H1 (cell line): Measurements from ENCODE around the gene TMEM244. TPM values are rescaled to one million over a fixed set of nuclear protein-coding genes. Genes with fewer than 3 reads are reported as not detected.

Source experiments
- ASH2L ChIP-seq: fragments of 200-600, 300-600 bp; sonication (generic); IDR thresholded peaks from one replicate; pipeline ENCODE4 v1.7.1; 2017; ENCODE audit warnings: low read length
- CHD7 ChIP-seq: fragments of 300-600 bp; sonication (generic); IDR thresholded peaks from 2 replicates; pipeline ENCODE4 v1.7.1; 2012; ENCODE audit warnings: low read length, moderate library complexity, mild to moderate bottlenecking, inconsistent platforms; ENCODE audit not compliant: insufficient replicate concordance
- EGR1 ChIP-seq: IDR thresholded peaks from 2 replicates; pipeline ENCODE4 v1.6.1; 2011; ENCODE audit warnings: low read depth, low read length, borderline replicate concordance
- EZH2 ChIP-seq: fragments of 200-600 bp; sonication (generic); IDR thresholded peaks from 2 replicates; pipeline ENCODE4 v1.7.1; 2012; ENCODE audit warnings: low read depth, mild to moderate bottlenecking, moderate library complexity, low read length, inconsistent platforms; ENCODE audit not compliant: severe bottlenecking
- GTF2F1 ChIP-seq: IDR thresholded peaks from 2 replicates; pipeline ENCODE4 v1.6.1; 2012; ENCODE audit warnings: low read depth, low read length, improper control_type of control experiment, borderline replicate concordance
- HDAC2 ChIP-seq, 2 experiments: fragments of 300-600 bp in 1 of 2; sonication (generic) in 1 of 2; IDR thresholded peaks; 2 replicates each; pipeline ENCODE4 v1.6.1; 2011 to 2012; ENCODE audit warnings: low read depth in 2 of 2, low read length in 2 of 2, mild to moderate bottlenecking in 2 of 2, moderate library complexity in 2 of 2, borderline replicate concordance in 1 of 2, inconsistent platforms in 1 of 2
- POLR2A ChIP-seq, 2 experiments: IDR thresholded peaks; 1 replicate in 1 of 2; 2 replicates in 1 of 2; pipeline ENCODE4 v1.6.1; 2011; ENCODE audit warnings: low read depth in 2 of 2, low read length in 2 of 2, mild to moderate bottlenecking in 2 of 2; ENCODE audit errors: control extremely low read depth in 1 of 2
- POU5F1 ChIP-seq: IDR thresholded peaks from 2 replicates; pipeline ENCODE4 v1.6.1; 2011; ENCODE audit warnings: low read depth, mild to moderate bottlenecking, low read length, moderate library complexity
- RXRA ChIP-seq: IDR thresholded peaks from 2 replicates; pipeline ENCODE4 v1.6.1; 2011; ENCODE audit warnings: low read depth, mild to moderate bottlenecking, low read length, moderate library complexity; ENCODE audit not compliant: insufficient read depth
- SIX5 ChIP-seq: IDR thresholded peaks from 2 replicates; pipeline ENCODE4 v1.6.1; 2011; ENCODE audit warnings: mild to moderate bottlenecking, low read depth, low read length
- TBP ChIP-seq: IDR thresholded peaks from 2 replicates; pipeline ENCODE4 v1.6.1; 2011; ENCODE audit warnings: low read depth, low read length, improper control_type of control experiment
- TEAD4 ChIP-seq: IDR thresholded peaks from 2 replicates; pipeline ENCODE4 v1.6.1; 2012; ENCODE audit warnings: low read depth, low read length, inconsistent platforms, mixed read lengths
- ZNF274 ChIP-seq: IDR thresholded peaks from 2 replicates; pipeline ENCODE4 v1.7.0; 2012; ENCODE audit warnings: low read length, borderline replicate concordance; ENCODE audit errors: extremely low read depth
- polyA plus RNA-seq, 7 experiments: library from polyadenylated mRNA; depleted of rRNA in 3 of 7; stranded (reverse) in 5 of 7; unstranded in 2 of 7; fragments of >200 nt in 5 of 7; fragments of 200-250 nt in 2 of 7; gene quantifications; 1 replicate in 5 of 7; 2 replicates in 1 of 7; 4 replicates in 1 of 7; pipeline versions ENCODE4 v1.2.1 to v1.2.3, GENCODE V29; 2011 to 2013; ENCODE audit warnings: missing spikeins in 2 of 7, mixed read lengths in 2 of 7
- total RNA-seq: library from RNA; stranded (reverse); fragmentation: NEBNext Ultra II Directional; extraction: Animal tissue kit (Norgen Biotek cat#: 25700); gene quantifications from 2 replicates; pipeline ENCODE4 v1.2.1, GENCODE V29; 2021

TMEM244 gene
- total and polyA plus RNA-seq, 2 of the 8 experiments (the other 6 are each of a cell fraction or from before 2014, with no cell fraction given): not detected

DNA sequence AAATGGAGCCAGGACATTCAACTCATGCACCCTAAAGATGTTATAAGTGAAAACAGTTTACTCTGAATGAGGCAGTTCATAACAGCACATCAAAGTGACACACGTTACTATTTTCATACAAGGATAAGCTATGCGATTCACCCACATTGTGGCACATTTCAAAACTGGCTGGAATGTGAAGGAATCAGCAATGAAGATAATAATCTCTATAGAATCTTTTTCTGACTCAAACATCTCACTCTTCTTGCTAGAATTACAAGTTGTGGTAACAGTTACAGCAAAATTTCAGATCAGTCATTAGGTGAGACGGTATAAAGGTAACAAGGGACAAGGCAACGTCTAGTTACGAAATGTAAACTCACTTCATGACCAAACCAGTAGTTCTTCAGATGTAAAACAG is 17.5 kb downstream of the TMEM244 start (continued):
- TF ChIP-seq CHD7 (no peak), TEAD4 (no peak), POU5F1 (no peak), EGR1 (no peak), SIX5 (no peak), POLR2A (IDR thresholded peaks at IDR 0.05; ENCODE audit: control extremely low read depth in 1 of 2, low read depth in 2 of 2, low read length in 2 of 2) (no peak), TBP (no peak), ASH2L (no peak), EZH2 (no peak), GTF2F1 (no peak), HDAC2 (IDR thresholded peaks at IDR 0.05; ENCODE audit: borderline replicate concordance in 1 of 2, low read depth in 2 of 2, low read length in 2 of 2) (no peak), ZNF274 (no peak), RXRA (no peak)
